ENCODE results near the gene CEP295NL.

The CEP295NL gene

DNA sequence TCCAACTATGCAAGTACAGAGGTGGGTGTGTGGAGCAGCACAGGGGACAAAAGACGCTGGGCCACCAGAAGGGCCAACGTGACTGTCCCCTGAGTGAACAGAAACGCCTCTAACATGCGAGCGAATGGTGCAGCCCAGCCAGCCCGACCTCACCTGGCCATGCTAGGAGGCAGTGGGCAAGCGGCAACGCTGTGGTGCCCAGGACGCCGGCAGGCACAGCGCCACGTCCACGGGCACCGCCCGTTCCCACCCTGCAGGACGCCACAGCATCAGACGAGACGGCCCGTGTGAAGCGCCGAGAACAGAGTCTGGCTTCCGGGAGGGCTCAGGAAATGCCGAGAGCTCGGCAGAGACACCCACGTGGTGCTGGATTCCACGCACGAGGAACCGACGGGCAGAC, 2.2 kb downstream of the CEP295NL start:
- no peak overlapping the region for H3K9ac ChIP-seq (ENCODE audit: low read depth, low read length)
- 92% methylated on average over 29 of the region's 29 CpGs for WGBS
- H3K36me3 ChIP-seq (ENCODE audit: insufficient read depth, low read length) = no peaks in the 10 kb centered on the region
- no peaks in the 10 kb centered on the region for H3K9me3 ChIP-seq (ENCODE audit: insufficient read depth, low read depth, low read length)
- H3K27ac ChIP-seq (ENCODE audit: low read depth, low read length) = no peak overlapping the region
- peaks cover 11% of the 10 kb centered on the region for H3K4me1 ChIP-seq (ENCODE audit: insufficient read depth, low read length)
- H3K4me3 ChIP-seq (ENCODE audit: low read length) = no peak overlapping the region
- H3K27me3 ChIP-seq (ENCODE audit: insufficient read depth, low read length) = no peaks in the 10 kb centered on the region

DNA sequence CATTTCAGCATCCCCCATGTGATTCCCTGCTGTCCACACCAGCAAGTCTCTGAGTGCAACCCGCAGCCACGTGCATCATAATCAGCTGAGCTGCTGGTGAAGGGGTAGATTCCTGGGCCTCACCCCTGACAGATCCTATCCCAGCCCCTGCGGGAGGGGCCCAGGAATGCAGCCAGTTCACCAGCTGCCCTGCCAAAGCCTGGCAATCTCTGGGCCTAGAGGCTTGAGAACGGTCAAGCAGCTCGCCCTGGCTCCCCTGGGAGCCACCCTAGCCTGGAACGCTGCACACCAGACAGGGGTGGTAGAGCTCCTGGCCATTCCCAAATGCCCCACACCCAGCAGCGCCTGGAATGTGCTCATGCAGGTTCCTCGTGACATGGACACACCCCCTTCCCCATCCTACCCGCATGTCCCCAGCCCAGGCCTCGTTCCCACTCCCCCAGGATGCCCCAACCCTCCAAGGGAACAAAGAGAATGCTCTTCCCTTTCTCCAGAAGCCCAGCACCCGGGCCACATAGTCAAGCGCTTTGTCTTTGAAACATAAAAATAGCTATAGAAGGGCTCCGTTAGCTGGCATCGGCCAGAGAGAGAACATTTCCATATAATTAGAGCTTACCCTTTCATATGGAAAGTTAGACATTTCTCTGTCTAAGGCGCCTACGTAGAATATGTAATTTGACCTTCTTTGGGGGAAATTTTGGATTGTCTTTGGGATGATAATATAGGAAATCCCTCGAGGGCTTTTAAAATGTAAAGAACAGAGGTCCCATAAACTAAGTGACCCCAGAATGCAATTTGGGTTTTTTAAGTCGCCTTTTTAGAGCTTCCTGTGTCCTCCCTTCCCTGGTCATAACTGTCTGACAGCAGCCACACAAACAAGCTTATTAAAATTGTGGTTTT, 3.4 kb downstream of the CEP295NL start:
- H3K9me3 ChIP-seq (ENCODE audit: insufficient read depth, low read depth, low read length) = no peaks in the 10 kb centered on the region
- peak overlapping the region; percentile 75 for H3K27ac ChIP-seq (ENCODE audit: low read depth, low read length)
- H3K9ac ChIP-seq (ENCODE audit: low read depth, low read length) = 0 out of 2 replicates have a peak overlapping the region, but pooled peaks have one; percentile 36
- no peaks in the 10 kb centered on the region for H3K36me3 ChIP-seq (ENCODE audit: insufficient read depth, low read length)
- no peaks in the 10 kb centered on the region for H3K27me3 ChIP-seq (ENCODE audit: insufficient read depth, low read length)
- no peak overlapping the region for H3K4me3 ChIP-seq (ENCODE audit: low read length)
- peaks cover 11% of the 10 kb centered on the region for H3K4me1 ChIP-seq (ENCODE audit: insufficient read depth, low read length)
- 58% methylated on average over 18 of the region's 18 CpGs for WGBS

DNA sequence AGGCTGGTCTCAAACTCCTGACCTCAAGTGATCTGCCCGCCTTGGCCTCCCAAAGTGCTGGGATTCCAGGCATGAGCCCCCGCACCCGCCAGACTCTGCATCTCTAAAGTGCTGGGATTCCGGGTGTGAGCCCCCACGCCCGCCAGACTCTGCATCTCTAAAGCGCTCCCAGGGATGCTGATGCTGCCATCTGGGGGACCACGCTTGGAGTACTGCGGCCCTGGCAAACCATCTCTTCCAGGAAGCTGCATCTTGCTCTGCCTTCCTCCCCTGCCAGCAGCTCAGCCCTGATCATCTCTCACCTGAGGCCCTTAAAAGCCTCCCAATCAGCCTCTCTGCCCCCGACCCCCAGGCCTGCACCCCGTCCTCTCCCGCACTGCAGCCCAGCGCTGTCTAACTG, 4.1 kb downstream of the CEP295NL start:
- Histone ChIP-seq H3K4me1 (ENCODE audit: insufficient read depth, low read length) (peaks cover 11% of the 10 kb centered on the region), H3K4me3 (ENCODE audit: low read length) (no peak overlapping the region), H3K27me3 (ENCODE audit: insufficient read depth, low read length) (no peaks in the 10 kb centered on the region), H3K9me3 (ENCODE audit: insufficient read depth, low read depth, low read length) (no peaks in the 10 kb centered on the region), H3K9ac (ENCODE audit: low read depth, low read length) (0 out of 2 replicates have a peak overlapping the region, but pooled peaks have one; percentile 36), H3K36me3 (ENCODE audit: insufficient read depth, low read length) (no peaks in the 10 kb centered on the region), H3K27ac (ENCODE audit: low read depth, low read length) (peak overlapping the region; percentile 75; the same call in 1 of the 2 replicates)
- 81% methylated on average over 13 of the region's 13 CpGs for WGBS

DNA sequence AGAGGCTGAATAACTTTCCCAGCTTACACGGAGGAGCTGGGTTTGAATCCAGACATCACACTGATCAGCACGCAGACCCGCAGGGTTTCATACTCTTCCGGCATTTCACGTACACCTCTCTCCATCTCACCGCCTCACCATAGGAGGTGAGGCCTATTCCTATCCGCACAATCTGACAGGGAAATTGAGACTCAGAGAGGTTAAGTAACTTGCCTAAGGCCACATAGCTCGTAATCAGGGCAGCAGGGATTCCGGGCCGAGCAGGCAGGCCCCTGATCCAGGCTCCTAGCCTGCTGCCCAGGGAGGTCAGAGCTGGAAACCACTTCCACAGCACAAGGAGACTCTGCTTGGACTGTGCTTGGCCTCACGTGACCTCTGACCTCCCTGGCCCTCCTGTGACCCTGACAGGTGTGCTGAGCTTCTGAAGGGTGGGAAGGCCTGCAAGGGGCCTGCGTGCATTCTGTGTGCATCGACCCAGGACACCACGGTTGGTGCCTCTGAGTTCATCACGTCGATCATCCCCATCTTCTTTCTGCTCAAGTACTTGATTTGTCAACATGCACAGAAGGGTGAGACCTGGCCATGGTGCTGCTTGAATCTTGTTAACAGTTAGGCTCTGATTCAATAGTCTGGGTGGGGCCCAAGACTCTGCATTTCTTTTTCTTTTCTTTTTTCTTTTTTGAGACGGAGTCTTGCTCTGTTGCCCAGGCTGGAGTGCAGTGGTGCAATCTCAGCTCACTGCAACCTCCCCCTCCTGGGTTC, 4.7 kb downstream of the CEP295NL start:
- H3K36me3 ChIP-seq (ENCODE audit: insufficient read depth, low read length) = no peaks in the 10 kb centered on the region
- H3K4me1 ChIP-seq (ENCODE audit: insufficient read depth, low read length) = peaks cover 11% of the 10 kb centered on the region
- WGBS = 89% methylated on average over 17 of the region's 17 CpGs
- H3K4me3 ChIP-seq (ENCODE audit: low read length) = no peak overlapping the region
- H3K27me3 ChIP-seq (ENCODE audit: insufficient read depth, low read length) = no peaks in the 10 kb centered on the region
- H3K9ac ChIP-seq (ENCODE audit: low read depth, low read length) = no peak overlapping the region
- no peaks in the 10 kb centered on the region for H3K9me3 ChIP-seq (ENCODE audit: insufficient read depth, low read depth, low read length)
- H3K27ac ChIP-seq (ENCODE audit: low read depth, low read length) = no peak overlapping the region

DNA sequence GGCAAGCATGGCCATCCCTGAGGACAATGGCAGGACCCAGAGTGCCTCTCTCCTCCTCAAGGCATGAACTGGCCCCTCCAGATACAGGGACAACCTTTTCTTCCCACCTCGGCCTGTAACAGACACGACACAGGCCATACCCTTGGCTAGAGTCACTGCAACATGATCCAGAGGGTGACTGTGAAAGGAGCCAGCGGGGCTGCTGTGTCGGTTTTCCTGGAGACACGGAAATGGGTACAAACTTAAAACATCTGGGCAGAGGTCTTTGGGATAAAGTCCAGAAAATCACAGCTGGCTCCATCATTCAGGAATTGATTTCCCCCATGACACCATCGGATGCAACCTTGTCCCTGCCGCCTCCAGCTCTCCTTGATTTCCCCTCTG, 5.3 kb downstream of the CEP295NL start:
- Histone ChIP-seq H3K9me3 (ENCODE audit: insufficient read depth, low read depth, low read length) (no peaks in the 10 kb centered on the region), H3K36me3 (ENCODE audit: insufficient read depth, low read length) (no peaks in the 10 kb centered on the region), H3K27me3 (ENCODE audit: insufficient read depth, low read length) (no peaks in the 10 kb centered on the region), H3K9ac (ENCODE audit: low read depth, low read length) (no peak overlapping the region), H3K27ac (ENCODE audit: low read depth, low read length) (no peak overlapping the region), H3K4me1 (ENCODE audit: insufficient read depth, low read length) (peaks cover 11% of the 10 kb centered on the region), H3K4me3 (ENCODE audit: low read length) (no peak overlapping the region)
- WGBS = 92% methylated on average over 7 of the region's 7 CpGs

DNA sequence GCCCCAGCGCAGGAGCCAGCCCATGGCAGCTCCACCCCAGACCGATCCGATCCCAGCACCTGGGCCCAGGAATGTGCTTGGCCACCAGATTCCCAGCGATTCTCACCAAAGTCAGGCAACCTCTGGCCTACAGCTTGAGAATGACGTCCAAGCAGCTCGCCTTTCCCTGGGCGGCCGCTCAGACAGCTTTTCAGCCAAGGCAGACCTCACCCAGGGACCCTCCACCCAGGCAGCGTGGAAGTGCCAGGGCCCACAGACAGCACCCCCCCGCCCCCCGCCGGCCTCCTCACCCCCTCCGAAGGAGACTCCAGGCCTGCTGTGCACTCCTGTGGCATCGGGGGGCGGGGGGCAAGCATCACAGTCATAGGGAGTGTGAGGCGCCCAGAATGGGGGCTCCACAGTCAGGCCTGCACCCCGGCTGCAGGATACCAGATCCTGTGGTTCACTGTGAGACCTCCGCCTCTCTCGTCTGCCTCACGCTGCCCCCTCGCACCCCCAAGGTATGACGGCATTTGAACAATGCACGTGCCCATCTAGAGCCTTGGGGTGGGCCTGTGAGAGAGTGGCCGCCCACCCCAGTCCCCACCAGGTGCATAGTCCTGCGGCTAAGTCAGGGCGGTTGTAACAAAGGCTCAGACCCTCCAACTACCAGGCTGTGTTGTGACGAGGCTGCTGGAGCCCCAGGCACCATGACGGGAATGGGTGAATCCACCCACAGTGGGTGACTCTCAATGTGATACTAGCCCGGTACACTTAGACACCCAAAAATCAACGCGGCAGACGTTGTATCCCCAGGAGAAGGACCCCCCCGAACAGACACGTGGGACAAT, 6.0 kb downstream of the CEP295NL start:
- Histone ChIP-seq H3K9me3 (ENCODE audit: insufficient read depth, low read depth, low read length) (no peaks in the 10 kb centered on the region), H3K27ac (ENCODE audit: low read depth, low read length) (no peak overlapping the region), H3K27me3 (ENCODE audit: insufficient read depth, low read length) (no peaks in the 10 kb centered on the region), H3K4me3 (ENCODE audit: low read length) (no peak overlapping the region), H3K4me1 (ENCODE audit: insufficient read depth, low read length) (peaks cover 11% of the 10 kb centered on the region), H3K36me3 (ENCODE audit: insufficient read depth, low read length) (no peaks in the 10 kb centered on the region), H3K9ac (ENCODE audit: low read depth, low read length) (no peak overlapping the region)
- 94% methylated on average over 34 of the region's 34 CpGs for WGBS

DNA sequence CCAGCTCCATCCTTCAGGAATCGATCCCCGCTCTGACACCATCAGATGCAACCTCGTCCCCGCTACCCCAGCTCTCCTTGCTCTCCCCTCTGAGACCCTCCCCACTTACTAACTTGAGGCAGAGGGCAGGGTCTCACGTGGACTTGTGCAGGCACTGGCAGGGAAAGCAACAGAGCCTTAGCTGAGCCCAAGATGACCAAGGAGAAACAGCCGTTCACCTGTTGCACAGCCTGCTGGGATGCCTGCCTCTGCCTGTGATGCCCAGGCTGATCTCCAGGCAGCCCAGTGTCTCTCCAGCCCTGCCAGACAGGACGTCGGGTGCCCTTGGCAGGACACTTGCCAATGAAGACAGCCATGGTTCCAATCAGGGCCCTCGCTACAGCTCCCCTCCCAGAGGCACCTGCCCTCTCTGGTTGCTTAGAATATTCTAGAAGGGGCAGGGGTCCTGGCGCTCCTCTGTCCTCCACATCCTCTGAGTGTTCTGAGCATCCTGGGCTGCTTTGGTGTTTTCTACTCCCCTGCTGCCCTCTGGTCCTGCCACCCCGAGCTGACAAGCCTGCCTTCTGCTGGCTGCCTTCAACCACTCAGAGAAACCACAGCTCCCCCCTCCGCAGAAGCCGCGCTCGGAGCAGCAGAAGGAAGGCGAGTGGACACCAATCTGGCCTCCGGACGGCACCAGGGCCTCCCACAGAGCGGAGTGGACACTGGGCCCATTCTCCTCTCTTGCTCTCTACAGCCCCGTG, 6.7 kb downstream of the CEP295NL start:
- 93% methylated on average over 20 of the region's 20 CpGs for WGBS
- Histone ChIP-seq H3K4me1 (ENCODE audit: insufficient read depth, low read length) (peaks cover 11% of the 10 kb centered on the region), H3K27ac (ENCODE audit: low read depth, low read length) (no peak overlapping the region)

DNA sequence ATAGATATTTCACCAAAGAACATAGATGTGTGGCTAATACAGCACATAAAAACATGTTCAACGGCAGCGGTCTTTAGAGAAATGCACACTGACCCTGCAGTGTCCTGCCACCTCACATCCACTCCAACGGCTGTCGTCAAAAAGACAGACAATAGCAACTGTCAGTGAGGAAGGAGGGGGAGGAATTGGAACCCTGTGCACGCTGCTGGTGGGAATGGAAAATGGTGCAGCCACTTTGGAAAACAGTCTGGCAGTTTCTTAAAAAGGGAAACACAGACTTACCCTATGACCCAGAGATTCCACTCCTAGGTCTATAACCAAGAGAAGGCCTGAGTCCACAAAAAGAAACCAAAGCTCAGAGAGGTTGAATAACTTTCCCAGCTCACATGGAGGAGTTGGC, 7.7 kb downstream of the CEP295NL start:
- H3K9ac ChIP-seq (ENCODE audit: low read depth, low read length) = no peak overlapping the region
- no peaks in the 10 kb centered on the region for H3K9me3 ChIP-seq (ENCODE audit: insufficient read depth, low read depth, low read length)
- H3K4me3 ChIP-seq (ENCODE audit: low read length) = no peak overlapping the region
- H3K36me3 ChIP-seq (ENCODE audit: insufficient read depth, low read length) = no peaks in the 10 kb centered on the region
- WGBS = 90% methylated on average over 5 of the region's 5 CpGs
- H3K27me3 ChIP-seq (ENCODE audit: insufficient read depth, low read length) = no peaks in the 10 kb centered on the region
- H3K4me1 ChIP-seq (ENCODE audit: insufficient read depth, low read length) = peaks cover 11% of the 10 kb centered on the region
- no peak overlapping the region for H3K27ac ChIP-seq (ENCODE audit: low read depth, low read length)

More for the DNA sequence above, 6.7 kb downstream of the CEP295NL start:
- Histone ChIP-seq H3K4me3 (ENCODE audit: low read length) (no peak overlapping the region), H3K27me3 (ENCODE audit: insufficient read depth, low read length) (no peaks in the 10 kb centered on the region), H3K9ac (ENCODE audit: low read depth, low read length) (no peak overlapping the region), H3K36me3 (ENCODE audit: insufficient read depth, low read length) (no peaks in the 10 kb centered on the region), H3K9me3 (ENCODE audit: insufficient read depth, low read depth, low read length) (no peaks in the 10 kb centered on the region)

DNA sequence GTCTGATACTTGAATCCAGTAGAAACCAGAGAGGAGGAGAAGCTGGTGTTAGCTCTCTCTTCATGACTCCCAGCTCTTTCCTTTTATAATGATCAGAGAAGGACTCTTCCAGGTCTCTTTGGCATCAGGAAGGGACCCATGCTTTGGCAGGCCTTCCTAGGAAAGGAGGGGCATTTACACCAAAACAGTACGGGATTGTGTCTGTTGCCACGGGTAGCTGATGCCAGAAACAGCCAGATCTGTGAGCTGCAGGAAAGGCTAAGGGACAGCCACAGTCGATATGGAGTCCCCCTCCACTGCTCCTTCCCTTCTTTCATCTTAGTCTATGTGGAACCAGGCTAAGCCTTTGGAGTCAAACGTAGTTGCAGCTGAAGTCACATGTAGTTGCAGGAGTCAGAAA, 9.3 kb downstream of the CEP295NL start:
- Histone ChIP-seq H3K4me3 (ENCODE audit: low read length) (no peak overlapping the region), H3K4me1 (ENCODE audit: insufficient read depth, low read length) (no peaks in the 10 kb centered on the region), H3K27ac (ENCODE audit: low read depth, low read length) (no peak overlapping the region), H3K9ac (ENCODE audit: low read depth, low read length) (no peak overlapping the region), H3K9me3 (ENCODE audit: insufficient read depth, low read depth, low read length) (no peaks in the 10 kb centered on the region), H3K27me3 (ENCODE audit: insufficient read depth, low read length) (no peaks in the 10 kb centered on the region), H3K36me3 (ENCODE audit: insufficient read depth, low read length) (no peaks in the 10 kb centered on the region)
- 88% methylated on average over 4 of the region's 4 CpGs for WGBS

DNA sequence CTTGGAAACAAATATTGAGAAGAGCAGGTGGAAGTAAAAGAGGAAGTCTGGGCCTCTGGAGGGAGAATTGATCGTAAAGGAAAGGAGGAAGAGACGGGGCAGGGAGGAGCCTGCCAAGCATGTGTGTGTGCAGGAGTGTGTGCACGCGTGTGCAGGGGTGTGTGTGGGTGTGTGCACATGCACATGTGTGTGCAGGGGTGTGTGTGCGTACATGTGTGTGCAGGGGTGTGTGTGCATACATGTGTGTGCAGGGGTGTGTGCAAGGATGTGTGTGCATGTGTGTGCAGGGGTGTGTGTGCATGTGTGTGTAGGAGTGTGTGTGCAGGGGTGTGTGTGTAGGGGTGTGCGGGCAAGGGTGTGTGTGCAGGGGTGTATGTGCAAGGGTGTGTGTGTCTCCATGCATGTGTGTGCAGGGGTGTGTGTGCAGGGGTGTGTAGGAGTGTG, 10.0 kb downstream of the CEP295NL start:
- Histone ChIP-seq H3K4me1 (ENCODE audit: insufficient read depth, low read length) (no peaks in the 10 kb centered on the region), H3K27ac (ENCODE audit: low read depth, low read length) (no peak overlapping the region), H3K36me3 (ENCODE audit: insufficient read depth, low read length) (no peaks in the 10 kb centered on the region), H3K27me3 (ENCODE audit: insufficient read depth, low read length) (no peaks in the 10 kb centered on the region), H3K9me3 (ENCODE audit: insufficient read depth, low read depth, low read length) (no peaks in the 10 kb centered on the region), H3K9ac (ENCODE audit: low read depth, low read length) (no peak overlapping the region), H3K4me3 (ENCODE audit: low read length) (no peak overlapping the region)
- WGBS = 91% methylated on average over 6 of the region's 6 CpGs

All from HUES64 (cell line).